ENCODE results near the gene NELL1. TPM values are rescaled to one million over a fixed set of nuclear protein-coding genes. Genes with fewer than 3 reads are reported as not detected.
A peak's percentile ranks its signal among the peaks of the same experiment; 100 is the strongest.

The NELL1 gene
- total and polyA plus RNA-seq, 2 experiments from 2014 or later: 1.6 TPM; not detected in 1

GRCh38 chr11:21048626-21049025 is 379.2 kb downstream of the NELL1 start:
- Histone ChIP-seq H3F3A (replicated peaks; ENCODE audit: low read depth) (no peaks in the 10 kb centered on the region), H2AFZ (peak overlapping the region; percentile 66; the same call in 1 of the 2 replicates), H3K27ac (ENCODE audit: low read depth) (no peak overlapping the region), H3K4me2 (no peak overlapping the region), H4K20me1 (replicated peaks; ENCODE audit: insufficient read depth) (no peaks in the 10 kb centered on the region), H3K79me2 (replicated peaks; ENCODE audit: insufficient read depth) (no peaks in the 10 kb centered on the region), H3K9me2 (ENCODE audit: insufficient read depth) (0 out of 2 replicates have a peak, but pooled peaks cover 6% of the 10 kb centered on the region), H3K4me1 (ENCODE audit: insufficient read depth) (no peaks in the 10 kb centered on the region), H3K36me3 (ENCODE audit: insufficient read depth) (no peaks in the 10 kb centered on the region), H3K4me3 (no peak overlapping the region), H3K27me3 (ENCODE audit: insufficient read depth) (no peaks in the 10 kb centered on the region)
- H3K4me1 Mint-ChIP-seq: peaks cover 8% of the 10 kb centered on the region; the same call in 2 of the 3 replicates
- DNase-seq (ENCODE audit: low spot score) (no peak), ATAC-seq (no peak)
- H3K36me3 Mint-ChIP-seq (ENCODE audit: low read depth): no peaks in the 10 kb centered on the region
- H3K27me3 Mint-ChIP-seq (ENCODE audit: insufficient read depth, low read depth, poor library complexity): no peaks in the 10 kb centered on the region
- no peak overlapping the region for H3K4me3 Mint-ChIP-seq
- TF ChIP-seq EZH2 (IDR thresholded peaks at IDR 0.05; ENCODE audit: low read depth, unreplicated experiment): no peak
- TF ChIP-seq EZH2phosphoT487 (IDR thresholded peaks at IDR 0.05; ENCODE audit: unreplicated experiment): no peak
- no peak for TF ChIP-seq CREB1 (CRISPR knock-in tag; IDR thresholded peaks at IDR 0.05; ENCODE audit: low read depth)
- no peak for TF ChIP-seq NANOG (IDR thresholded peaks at IDR 0.05; ENCODE audit: borderline replicate concordance)
- no peak for TF ChIP-seq REST (IDR thresholded peaks at IDR 0.05; ENCODE audit: unreplicated experiment)
- TF ChIP-seq ETS1 (IDR thresholded peaks at IDR 0.05): no peak
- TF ChIP-seq ZNF462 (CRISPR knock-in tag; IDR thresholded peaks at IDR 0.05): no peak
- TF ChIP-seq JUNB (IDR thresholded peaks at IDR 0.05; ENCODE audit: unreplicated experiment): no peak
- no peak for TF ChIP-seq ZNF331 (CRISPR knock-in tag; IDR thresholded peaks at IDR 0.05; ENCODE audit: low read depth)
- no peak for TF ChIP-seq ZNF114 (CRISPR knock-in tag; IDR thresholded peaks at IDR 0.05)
- no peak for TF ChIP-seq STAT1 (IDR thresholded peaks at IDR 0.05; ENCODE audit: unreplicated experiment)
- no peak for TF ChIP-seq CTCF (conservative IDR thresholded peaks at IDR 0.05; ENCODE audit: low read depth in 2 of 2)
- TF ChIP-seq POLR2AphosphoS5 (IDR thresholded peaks at IDR 0.05; ENCODE audit: low read depth): no peak
- no peaks in the 10 kb centered on the region for H3K9me3 Mint-ChIP-seq
- peak overlapping the region; percentile 3; the same call in 1 of the 2 replicates for H3K27ac Mint-ChIP-seq

Data from GM23338 (cell line).